ENCODE measurements around the gene MAPRE3.

The MAPRE3 gene

GRCh38 chr2:26983746-26984145 is 13.3 kb downstream of the MAPRE3 start:
- no peak for DNase-seq (ENCODE audit: low read depth)

GRCh38 chr2:26985807-26986206 is 15.4 kb downstream of the MAPRE3 start:
- no peak for DNase-seq (ENCODE audit: low read depth)

- no peak for DNase-seq (ENCODE audit: low read depth)
Observed at GRCh38 chr2:26986576-26986975, 16.1 kb downstream of the MAPRE3 start.

- no peak for DNase-seq (ENCODE audit: low read depth)
Observed at GRCh38 chr2:26988058-26988860, 17.8 kb downstream of the MAPRE3 start.

- DNase-seq (ENCODE audit: low read depth), result no peak
Observed at GRCh38 chr2:26989156-26989555, 18.7 kb downstream of the MAPRE3 start.

GRCh38 chr2:26991717-26992116 is 21.3 kb downstream of the MAPRE3 start:
- DNase-seq (ENCODE audit: low read depth), result no peak

GRCh38 chr2:26993768-26994167 is 23.3 kb downstream of the MAPRE3 start:
- DNase-seq (ENCODE audit: low read depth), result no peak

- DNase-seq (ENCODE audit: low read depth), result no peak
Observed at GRCh38 chr2:26994983-26995382, 24.5 kb downstream of the MAPRE3 start.

GRCh38 chr2:26997394-26997793 is 27.0 kb downstream of the MAPRE3 start:
- DNase-seq (ENCODE audit: low read depth), result no peak

- DNase-seq (ENCODE audit: low read depth), result no peak
Observed at GRCh38 chr2:26998323-26998722, 27.9 kb downstream of the MAPRE3 start.

- no peak for DNase-seq (ENCODE audit: low read depth)
Observed at GRCh38 chr2:27000228-27000627, 29.8 kb downstream of the MAPRE3 start.

GRCh38 chr2:27000995-27001394 is 30.6 kb downstream of the MAPRE3 start:
- no peak for DNase-seq (ENCODE audit: low read depth)

GRCh38 chr2:27001950-27002349 is 31.5 kb downstream of the MAPRE3 start:
- DNase-seq (ENCODE audit: low read depth), result no peak

GRCh38 chr2:27003007-27003406 is 32.6 kb downstream of the MAPRE3 start:
- no peak for DNase-seq (ENCODE audit: low read depth)

- DNase-seq (ENCODE audit: low read depth), result no peak
Observed at GRCh38 chr2:27003857-27004256, 33.4 kb downstream of the MAPRE3 start.

GRCh38 chr2:27006602-27007415 is 36.4 kb downstream of the MAPRE3 start:
- DNase-seq (ENCODE audit: low read depth), result no peak

GRCh38 chr2:27007416-27008374 is 37.3 kb downstream of the MAPRE3 start:
- DNase-seq (ENCODE audit: low read depth), result no peak

GRCh38 chr2:27008678-27009077 is 38.2 kb downstream of the MAPRE3 start:
- DNase-seq (ENCODE audit: low read depth), result no peak

GRCh38 chr2:27009083-27009482 is 38.6 kb downstream of the MAPRE3 start:
- no peak for DNase-seq (ENCODE audit: low read depth)

- no peak for DNase-seq (ENCODE audit: low read depth)
Observed at GRCh38 chr2:27009716-27010115, 39.3 kb downstream of the MAPRE3 start.

GRCh38 chr2:27010139-27010538 is 39.7 kb downstream of the MAPRE3 start:
- DNase-seq (ENCODE audit: low read depth), result no peak

- no peak for DNase-seq (ENCODE audit: low read depth)
Observed at GRCh38 chr2:27013738-27014137, 43.3 kb downstream of the MAPRE3 start.
